Stimulated activated CD8-positive, alpha-beta memory T cell treated with anti-CD3 and anti-CD28 coated beads, Interleukin-4, amount 100 ng/mL, for 1 hour (primary cell): ENCODE measurements around the gene RSKR.
"Not testable (repeated sequence)": the region's sequence is repeated elsewhere in the genome, so short reads cannot be mapped to it uniquely, and the experiment has no call there.

Source experiments
- DNase-seq, 2 donors: peaks; one replicate each; pipeline ENCODE4 v3.0.0-alpha.2; 2020; ENCODE audit warnings: low read depth in 2 of 2, low spot score in 1 of 2

The RSKR gene

GRCh38 chr17:28623696-28624095, 9.7 kb upstream of the RSKR start:
- no peak for DNase-seq

GRCh38 chr17:28622186-28622585, 8.2 kb upstream of the RSKR start:
- no peak for DNase-seq

GRCh38 chr17:28620010-28620409, 6.0 kb upstream of the RSKR start:
- DNase-seq = no peak

GRCh38 chr17:28618464-28618863, 4.5 kb upstream of the RSKR start:
- no peak for DNase-seq

- DNase-seq = no peak
Measured at GRCh38 chr17:28616281-28616680, 2.3 kb upstream of the RSKR start.

GRCh38 chr17:28615260-28615940, 1.4 kb upstream of the RSKR start:
- no peak for DNase-seq

GRCh38 chr17:28612936-28613872, 781 bp downstream of the RSKR start:
- DNase-seq = peak in 1 of 2 donors; percentile 18

- no peak for DNase-seq
Measured at GRCh38 chr17:28612531-28612930, 1.5 kb downstream of the RSKR start.

- DNase-seq = no peak
Measured at GRCh38 chr17:28610376-28610775, 3.6 kb downstream of the RSKR start.

- not testable (repeated sequence) for DNase-seq
Measured at GRCh38 chr17:28604031-28604430, 10.0 kb downstream of the RSKR start.

GRCh38 chr17:28599311-28600184, 14.4 kb downstream of the RSKR start:
- DNase-seq = peak; percentile 27 to 37

GRCh38 chr17:28598799-28599310, 15.1 kb downstream of the RSKR start, which contains the start of gene SPAG5:
SPAG5 (minus strand) TSS chr17:28599025; CDS start chr17:28598946, 79 bp downstream.
- DNase-seq = peak; percentile 85 to 90

- no peak for DNase-seq
Measured at GRCh38 chr17:28598389-28598788, 15.6 kb downstream of the RSKR start.

GRCh38 chr17:28597606-28598383, 16.2 kb downstream of the RSKR start:
- DNase-seq = no peak

- no peak for DNase-seq
Measured at GRCh38 chr17:28592260-28592659, 21.7 kb downstream of the RSKR start.

- no peak for DNase-seq
Measured at GRCh38 chr17:28585851-28586250, 28.1 kb downstream of the RSKR start.

GRCh38 chr17:28584434-28584833, 29.6 kb downstream of the RSKR start:
- DNase-seq = no peak

- no peak for DNase-seq
Measured at GRCh38 chr17:28582513-28582912, 31.5 kb downstream of the RSKR start.

GRCh38 chr17:28580959-28581358, 33.0 kb downstream of the RSKR start:
- DNase-seq = no peak

GRCh38 chr17:28579526-28579925, 34.5 kb downstream of the RSKR start:
- no peak for DNase-seq
